H1 (cell line): ENCODE measurements around the gene IL10. TPM values are rescaled to one million over a fixed set of nuclear protein-coding genes. Genes with fewer than 3 reads are reported as not detected.

Source experiments
- CTCF ChIA-PET: fragments of 300-600 bp; sonication (Branson Sonifier 250); formaldehyde crosslinking; loops from one replicate; lab custom pipeline; 2021; ENCODE audit not compliant: partially characterized antibody; lab: Charles Lee
- POLR2A ChIA-PET: fragments of 300-600 bp; sonication (Branson Sonifier 250); formaldehyde crosslinking; loops from one replicate; lab custom pipeline; 2021; ENCODE audit warnings: inconsistent platforms; ENCODE audit not compliant: partially characterized antibody; lab: Charles Lee
- DNase-seq, 2 experiments: peaks; one replicate each; pipeline versions ENCODE4 v3.0.0 to v3.0.0-alpha.2; 2010 to 2022; ENCODE audit warnings: low spot score in 2 of 2, low read depth in 1 of 2, mixed read lengths in 1 of 2
- FAIRE-seq: peaks from 2 replicates; lab custom pipeline; 2011; peaks lifted over from hg19 to GRCh38; lab: Jason Lieb, UNC
- H2AFZ ChIP-seq: 2 replicates; pipeline ENCODE4 v1.8.1; 2012; ENCODE audit warnings: low read length, inconsistent platforms
- H2AK5ac ChIP-seq: 2 replicates; pipeline ENCODE4 v1.6.1; 2013; ENCODE audit warnings: low read depth, low read length
- H2BK120ac ChIP-seq: replicated peaks from 2 replicates; pipeline ENCODE3; 2013; ENCODE audit warnings: low read depth, low read length, inconsistent platforms
- H2BK12ac ChIP-seq: 2 replicates; pipeline ENCODE4 v1.6.1; 2013; ENCODE audit warnings: low read depth, low read length
- H2BK15ac ChIP-seq: 2 replicates; pipeline ENCODE4 v1.6.1; 2013; ENCODE audit warnings: low read length
- H2BK20ac ChIP-seq: 2 replicates; pipeline ENCODE4 v1.6.1; 2013; ENCODE audit warnings: low read length
- H2BK5ac ChIP-seq: 2 replicates; pipeline ENCODE4 v1.6.1; 2013; ENCODE audit warnings: low read depth, low read length
- H3K14ac ChIP-seq: 2 replicates; pipeline ENCODE4 v1.6.1; 2013; ENCODE audit warnings: inconsistent platforms; ENCODE audit not compliant: insufficient read length
- H3K18ac ChIP-seq: 2 replicates; pipeline ENCODE4 v1.6.1; 2013; ENCODE audit warnings: low read length; ENCODE audit errors: extremely low read depth
- H3K23ac ChIP-seq: 2 replicates; pipeline ENCODE4 v1.6.1; 2013; ENCODE audit warnings: inconsistent platforms; ENCODE audit not compliant: insufficient read length
- H3K23me2 ChIP-seq: 2 replicates; pipeline ENCODE4 v1.6.1; 2013; ENCODE audit warnings: low read depth, low read length
- H3K27ac ChIP-seq: 2 replicates; pipeline ENCODE4 v1.6.1; 2011; ENCODE audit warnings: low read depth, low read length, inconsistent platforms
- H3K27me3 ChIP-seq, 4 experiments: replicated peaks in 1 of 4; 1 replicate in 1 of 4; 2 replicates in 3 of 4; pipeline versions ENCODE4 v1.6.1 to v1.8.1; 2011 to 2013; ENCODE audit warnings: low read length in 3 of 4, mild to moderate bottlenecking in 3 of 4, inconsistent platforms in 2 of 4, mixed read lengths in 2 of 4, moderate library complexity in 1 of 4; ENCODE audit not compliant: control insufficient read depth in 3 of 4, insufficient read depth in 3 of 4; ENCODE audit errors: extremely low read depth in 1 of 4
- H3K36me3 ChIP-seq, 4 experiments: 2 replicates each; pipeline versions ENCODE4 v1.6.1 to v1.8.1; 2011 to 2013; ENCODE audit warnings: mild to moderate bottlenecking in 4 of 4, low read length in 3 of 4, moderate library complexity in 2 of 4, control low read depth in 1 of 4, inconsistent platforms in 1 of 4; ENCODE audit not compliant: insufficient read depth in 4 of 4, control insufficient read depth in 2 of 4
- H3K4ac ChIP-seq: replicated peaks from 2 replicates; pipeline ENCODE3; 2013; ENCODE audit warnings: low read length, low read depth, mixed read lengths, inconsistent platforms; ENCODE audit not compliant: insufficient read length
- H3K4me1 ChIP-seq, 4 experiments: replicated peaks in 1 of 4; 1 replicate in 1 of 4; 2 replicates in 3 of 4; pipeline versions ENCODE4 v1.6.1 to v1.8.1; 2011 to 2013; ENCODE audit warnings: low read length in 3 of 4, inconsistent platforms in 2 of 4, mixed read lengths in 1 of 4; ENCODE audit not compliant: insufficient read depth in 4 of 4, control insufficient read depth in 3 of 4
- H3K4me2 ChIP-seq, 2 experiments: 2 replicates each; pipeline versions ENCODE4 v1.6.1 to v1.8.1; 2011 to 2013; ENCODE audit warnings: low read depth in 2 of 2, low read length in 2 of 2, control low read depth in 1 of 2, inconsistent platforms in 1 of 2, mild to moderate bottlenecking in 1 of 2; ENCODE audit not compliant: insufficient read depth in 1 of 2
- H3K4me3 ChIP-seq, 4 experiments: fragments of 200-600, 300-600 bp in 1 of 4; sonication (generic), shearing (Covaris generic), sonication (Bioruptor Twin) in 1 of 4; 2 replicates each; pipeline versions ENCODE4 v1.5.1 to v1.8.1; 2011 to 2016; ENCODE audit warnings: low read length in 4 of 4, low read depth in 3 of 4, control low read depth in 2 of 4, inconsistent platforms in 2 of 4, mild to moderate bottlenecking in 2 of 4, mixed read lengths in 1 of 4, moderate library complexity in 1 of 4; ENCODE audit not compliant: insufficient read depth in 2 of 4; ENCODE audit errors: extremely low read depth in 1 of 4
- H3K56ac ChIP-seq: replicated peaks from 2 replicates; pipeline ENCODE3; 2013; ENCODE audit warnings: low read depth, mild to moderate bottlenecking, mixed read lengths, low read length, inconsistent platforms; ENCODE audit not compliant: insufficient read length
- H3K79me1 ChIP-seq: 2 replicates; pipeline ENCODE4 v1.6.1; 2013; ENCODE audit warnings: low read depth, low read length, control low read depth
- H3K79me2 ChIP-seq, 2 experiments: 2 replicates each; pipeline versions ENCODE4 v1.6.1 to v1.8.1; 2012 to 2013; ENCODE audit warnings: low read length in 2 of 2, mild to moderate bottlenecking in 2 of 2, inconsistent platforms in 1 of 2; ENCODE audit not compliant: insufficient read depth in 2 of 2, control insufficient read depth in 1 of 2
- H3K9ac ChIP-seq, 4 experiments: replicated peaks in 1 of 4; 1 replicate in 1 of 4; 2 replicates in 3 of 4; pipeline versions ENCODE4 v1.6.1 to v1.8.1; 2011 to 2013; ENCODE audit warnings: low read depth in 3 of 4, low read length in 3 of 4, control low read depth in 2 of 4, mild to moderate bottlenecking in 2 of 4, moderate library complexity in 2 of 4, inconsistent platforms in 1 of 4; ENCODE audit errors: extremely low read depth in 1 of 4
- H3K9me3 ChIP-seq, 2 experiments: 2 replicates each; pipeline versions ENCODE4 v1.6.1 to v1.8.1; 2012 to 2013; ENCODE audit warnings: mild to moderate bottlenecking in 2 of 2, moderate library complexity in 2 of 2, control low read depth in 1 of 2, inconsistent platforms in 1 of 2, low read depth in 1 of 2, low read length in 1 of 2, mixed read lengths in 1 of 2; ENCODE audit not compliant: insufficient read depth in 2 of 2
- H4K20me1 ChIP-seq, 2 experiments: replicated peaks in 1 of 2; 2 replicates each; pipeline versions ENCODE3 to v1.8.1; 2011 to 2013; ENCODE audit warnings: inconsistent platforms in 2 of 2, low read length in 2 of 2, mild to moderate bottlenecking in 1 of 2; ENCODE audit not compliant: insufficient read depth in 2 of 2, control insufficient read depth in 1 of 2
- H4K5ac ChIP-seq: 2 replicates; pipeline ENCODE4 v1.6.1; 2013; ENCODE audit warnings: low read length, low read depth, mixed read lengths, inconsistent platforms; ENCODE audit not compliant: insufficient read length
- H4K8ac ChIP-seq: 2 replicates; pipeline ENCODE4 v1.8.0; 2013; ENCODE audit warnings: mild to moderate bottlenecking, moderate library complexity, low read length, inconsistent platforms; ENCODE audit not compliant: insufficient read depth; ENCODE audit errors: extremely low read depth
- H4K91ac ChIP-seq: replicated peaks from 2 replicates; pipeline ENCODE3; 2013; ENCODE audit warnings: low read length, mixed read lengths, inconsistent platforms; ENCODE audit not compliant: insufficient read length
- BCL11A ChIP-seq, 2 experiments: IDR thresholded peaks; one replicate each; pipeline ENCODE4 v1.6.1; 2011; ENCODE audit warnings: low read depth in 2 of 2, low read length in 2 of 2, mild to moderate bottlenecking in 2 of 2
- CBX8 ChIP-seq: fragments of 300-800, 300-1000 bp; sonication (generic); IDR thresholded peaks from 2 replicates; pipeline ENCODE4 v1.7.1; 2016; ENCODE audit warnings: low read depth, low read length, borderline replicate concordance
- HDAC2 ChIP-seq, 2 experiments: fragments of 300-600 bp in 1 of 2; sonication (generic) in 1 of 2; IDR thresholded peaks; 2 replicates each; pipeline ENCODE4 v1.6.1; 2011 to 2012; ENCODE audit warnings: low read depth in 2 of 2, low read length in 2 of 2, mild to moderate bottlenecking in 2 of 2, moderate library complexity in 2 of 2, borderline replicate concordance in 1 of 2, inconsistent platforms in 1 of 2
- HDAC6 ChIP-seq: IDR thresholded peaks from one replicate; pipeline ENCODE4 v1.7.1; 2012; ENCODE audit warnings: low read depth, mild to moderate bottlenecking, inconsistent platforms, low read length, moderate library complexity
- POLR2A ChIP-seq, 2 experiments: IDR thresholded peaks; 1 replicate in 1 of 2; 2 replicates in 1 of 2; pipeline ENCODE4 v1.6.1; 2011; ENCODE audit warnings: low read depth in 2 of 2, low read length in 2 of 2, mild to moderate bottlenecking in 2 of 2; ENCODE audit errors: control extremely low read depth in 1 of 2
- POU5F1 ChIP-seq: IDR thresholded peaks from 2 replicates; pipeline ENCODE4 v1.6.1; 2011; ENCODE audit warnings: low read depth, mild to moderate bottlenecking, low read length, moderate library complexity
- RBBP5 ChIP-seq: IDR thresholded peaks from 2 replicates; pipeline ENCODE4 v1.7.1; 2012; ENCODE audit warnings: low read depth, mild to moderate bottlenecking, inconsistent platforms, low read length, moderate library complexity, borderline replicate concordance
- SAP30 ChIP-seq: fragments of 300-600 bp; sonication (generic); IDR thresholded peaks from 2 replicates; pipeline ENCODE4 v1.7.1; 2012; ENCODE audit warnings: low read length, moderate library complexity, mild to moderate bottlenecking, inconsistent platforms; ENCODE audit not compliant: insufficient read depth, insufficient replicate concordance
- SIX5 ChIP-seq: IDR thresholded peaks from 2 replicates; pipeline ENCODE4 v1.6.1; 2011; ENCODE audit warnings: mild to moderate bottlenecking, low read depth, low read length
- TAF7 ChIP-seq: optimal IDR thresholded peaks from 2 replicates; pipeline ENCODE3; 2011; ENCODE audit warnings: low read depth, mild to moderate bottlenecking, inconsistent platforms, low read length, moderate library complexity, borderline replicate concordance
- TBP ChIP-seq: IDR thresholded peaks from 2 replicates; pipeline ENCODE4 v1.6.1; 2011; ENCODE audit warnings: low read depth, low read length, improper control_type of control experiment
- TCF12 ChIP-seq: IDR thresholded peaks from 2 replicates; pipeline ENCODE4 v1.6.1; 2011; ENCODE audit warnings: low read depth, mild to moderate bottlenecking, low read length
- WGBS, 2 experiments: shearing (Covaris generic) in 1 of 2; methylation state at CpG; one replicate each; pipeline versions ENCODE4 v1.1.6 to v1.1.7; 2013 to 2015; ENCODE audit warnings: low lambda C conversion rate in 2 of 2, mixed read lengths in 2 of 2, inconsistent platforms in 1 of 2, low coverage in 1 of 2, missing lambda C conversion rate in 1 of 2; ENCODE audit not compliant: insufficient replicate concordance in 2 of 2, insufficient coverage in 1 of 2, insufficient read length in 1 of 2; ENCODE audit errors: extremely low coverage in 1 of 2, missing lambda C conversion rate in 1 of 2; 5-methylcytosine and 5-hydroxymethylcytosine counted together
- polyA plus RNA-seq, 7 experiments: library from polyadenylated mRNA; depleted of rRNA in 3 of 7; stranded (reverse) in 5 of 7; unstranded in 2 of 7; fragments of >200 nt in 5 of 7; fragments of 200-250 nt in 2 of 7; gene quantifications; 1 replicate in 5 of 7; 2 replicates in 1 of 7; 4 replicates in 1 of 7; pipeline versions ENCODE4 v1.2.1 to v1.2.3, GENCODE V29; 2011 to 2013; ENCODE audit warnings: missing spikeins in 2 of 7, mixed read lengths in 2 of 7
- total RNA-seq: library from RNA; stranded (reverse); fragmentation: NEBNext Ultra II Directional; extraction: Animal tissue kit (Norgen Biotek cat#: 25700); gene quantifications from 2 replicates; pipeline ENCODE4 v1.2.1, GENCODE V29; 2021
- TF ChIP-seq, protein P1 (sequence below): IDR thresholded peaks from 2 replicates; pipeline ENCODE4 v1.6.1; 2012; ENCODE audit warnings: inconsistent platforms

IL10 gene
- total and polyA plus RNA-seq, 2 of the 8 experiments (the other 6 are each of a cell fraction or from before 2014, with no cell fraction given) = not detected

DNA sequence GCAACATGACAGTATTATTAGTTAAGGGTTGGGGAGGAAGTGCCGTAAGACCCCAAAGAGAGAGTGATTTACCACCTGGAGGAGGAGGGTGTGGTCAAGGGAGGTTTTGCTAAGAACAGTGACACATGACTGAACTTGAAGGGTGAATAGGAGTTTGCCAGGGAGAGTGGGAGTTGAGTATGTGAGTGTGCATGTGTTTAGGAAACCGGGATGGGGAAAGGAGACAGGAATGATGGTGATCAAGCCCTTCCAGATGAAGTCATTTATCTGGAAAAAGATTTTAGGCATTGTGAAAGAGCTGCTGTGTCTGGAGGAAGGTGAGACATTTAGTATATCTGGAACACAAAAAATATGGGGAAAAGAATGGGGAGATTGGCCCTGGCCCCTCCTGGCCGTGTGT, 28.1 kb upstream of the IL10 start:
- Histone ChIP-seq H3K9ac (no peak overlapping the region), H3K36me3 (no peaks in the 10 kb centered on the region), H3K4me1 (no peaks in the 10 kb centered on the region), H3K27me3 (no peaks in the 10 kb centered on the region), H3K9me3 (no peaks in the 10 kb centered on the region), H3K4ac (no peak overlapping the region), H2AFZ (no peak overlapping the region), H4K8ac (no peak overlapping the region), H3K23me2 (no peaks in the 10 kb centered on the region), H3K79me1 (no peaks in the 10 kb centered on the region), H3K23ac (no peak overlapping the region), H3K27ac (no peak overlapping the region), H3K4me2 (no peak overlapping the region), H3K18ac (no peak overlapping the region), H3K4me3 (no peak overlapping the region), H2BK120ac (no peak overlapping the region), H2BK20ac (no peak overlapping the region), H2BK15ac (no peak overlapping the region), H2BK12ac (no peak overlapping the region), H2AK5ac (no peak overlapping the region), H3K56ac (no peak overlapping the region), H4K20me1 (no peaks in the 10 kb centered on the region), H4K91ac (no peak overlapping the region), H4K5ac (no peak overlapping the region), H2BK5ac (no peak overlapping the region), H3K79me2 (no peaks in the 10 kb centered on the region), H3K14ac (no peak overlapping the region)
- POLR2A ChIA-PET = no interaction called here
- DNase-seq (no peak), FAIRE-seq (no peak)
- 87% methylated on average over 3 of the region's 3 CpGs; no CpG with 5 or more reads in 1 of the 2 experiments for WGBS, 2 experiments
- CTCF ChIA-PET = interaction anchor here (0.6 to 5.7 kb wide), 15 partner anchors 10 to 136 kb away, joined by 3 to 28 read pairs (median 4); partner anchors contain the start of genes IL10 and IL19
- TF ChIP-seq TBP (no peak), RBBP5 (no peak), BCL11A (IDR thresholded peaks at IDR 0.05; ENCODE audit: low read depth in 2 of 2, low read length in 2 of 2) (no peak), POLR2A (IDR thresholded peaks at IDR 0.05; ENCODE audit: control extremely low read depth in 1 of 2, low read depth in 2 of 2, low read length in 2 of 2) (no peak), TCF12 (no peak), HDAC6 (no peak), SAP30 (no peak), SIX5 (no peak), TAF7 (no peak), POU5F1 (no peak), CBX8 (no peak), HDAC2 (IDR thresholded peaks at IDR 0.05; ENCODE audit: borderline replicate concordance in 1 of 2, low read depth in 2 of 2, low read length in 2 of 2) (no peak)
- TF ChIP-seq, protein P1, sequence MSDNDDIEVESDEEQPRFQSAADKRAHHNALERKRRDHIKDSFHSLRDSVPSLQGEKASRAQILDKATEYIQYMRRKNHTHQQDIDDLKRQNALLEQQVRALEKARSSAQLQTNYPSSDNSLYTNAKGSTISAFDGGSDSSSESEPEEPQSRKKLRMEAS = no peak
